GM10847 (cell line): Measurements from ENCODE around the gene MMAB.

Source experiments
- POLR2A ChIP-seq: IDR thresholded peaks from 2 replicates; pipeline ENCODE4 v1.6.1; 2011; ENCODE audit not compliant: insufficient read length; ENCODE audit errors: extremely low read depth

The MMAB gene

DNA sequence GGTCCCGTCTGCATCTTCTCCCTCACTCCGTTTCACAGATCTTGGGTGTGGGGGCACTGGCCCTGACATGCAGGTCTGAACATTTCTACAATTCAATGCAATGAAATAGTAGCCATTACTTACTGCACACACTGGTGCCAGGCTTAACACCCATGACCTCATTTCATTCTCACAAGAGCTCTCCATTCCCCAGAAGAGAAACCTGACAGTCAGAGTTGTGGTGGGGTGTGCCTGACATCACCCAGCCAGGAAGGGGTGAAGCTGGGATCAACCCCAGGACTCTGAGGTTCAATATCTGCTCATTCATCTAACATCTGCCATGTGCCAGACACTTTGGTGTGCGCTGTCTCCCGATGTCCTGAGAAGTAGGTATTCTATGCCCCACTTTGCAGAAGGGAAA, 35.0 kb upstream of the MMAB start:
- no peak for TF ChIP-seq POLR2A

DNA sequence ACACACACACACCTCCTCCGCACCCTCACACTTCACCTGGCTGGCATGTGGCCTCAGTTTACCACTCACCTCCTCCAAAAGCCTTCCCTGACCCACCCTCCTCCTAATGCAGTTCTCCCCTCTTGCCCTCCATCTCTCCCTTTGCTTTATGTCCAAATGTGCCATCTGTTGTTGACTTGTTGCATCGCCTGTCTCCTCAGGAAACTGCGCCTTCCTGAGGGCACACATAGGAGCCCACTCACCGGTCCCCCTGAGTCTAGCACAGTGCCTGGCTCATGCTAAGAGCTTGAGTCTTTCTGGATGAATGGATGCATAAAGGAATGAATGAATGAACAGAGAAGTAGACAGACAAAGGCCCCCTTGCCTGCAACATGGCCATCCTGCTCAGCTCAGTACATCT, 34.3 kb upstream of the MMAB start:
- no peak for TF ChIP-seq POLR2A

- no peak for TF ChIP-seq POLR2A
These were observed 33.2 kb upstream of the MMAB start for GRCh38 chr12:109606320-109607028.

GRCh38 chr12:109605599-109606228, 32.4 kb upstream of the MMAB start:
- no peak for TF ChIP-seq POLR2A

DNA sequence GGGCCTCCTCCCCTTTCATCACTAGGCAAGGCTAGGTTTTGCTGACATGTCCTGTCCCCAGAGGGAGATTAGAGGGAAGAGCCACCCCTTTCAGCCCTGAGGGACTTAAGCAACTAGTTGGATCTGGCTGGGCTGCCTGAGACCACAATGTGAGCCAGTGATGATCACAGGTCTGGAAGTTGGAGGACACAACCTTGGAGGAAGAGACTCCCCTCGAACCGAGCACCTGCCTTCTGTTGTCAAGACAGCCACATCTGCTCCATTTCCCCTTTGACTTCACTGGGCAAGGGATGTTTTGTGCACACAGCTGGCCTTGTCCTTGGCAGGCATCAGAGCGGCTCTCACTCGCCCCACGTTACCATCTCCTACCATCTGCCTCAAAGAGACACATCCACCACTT, 31.7 kb upstream of the MMAB start:
- no peak for TF ChIP-seq POLR2A

DNA sequence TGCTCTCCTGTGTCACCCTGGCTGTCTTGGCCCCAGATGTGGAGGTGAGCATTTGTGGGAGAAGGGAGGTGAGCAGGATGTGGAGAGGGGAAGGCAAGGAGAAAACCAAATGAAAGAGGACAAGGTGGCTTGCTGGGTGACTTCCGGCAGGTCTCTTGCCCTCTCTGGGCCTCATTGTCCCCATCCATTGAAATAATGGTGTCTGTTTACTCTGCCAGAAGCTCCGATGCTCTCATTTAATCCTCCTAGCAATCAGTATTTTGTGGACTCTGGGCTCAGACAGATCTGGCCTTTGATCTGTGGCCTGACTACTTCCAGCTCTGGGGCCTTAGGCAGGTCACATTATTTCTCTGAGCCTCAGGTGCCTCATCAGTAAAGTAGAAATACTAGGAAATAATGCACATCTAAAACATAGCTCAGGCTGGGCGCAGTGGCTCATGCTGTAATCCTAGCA, 30.9 kb upstream of the MMAB start:
- TF ChIP-seq POLR2A, result no peak

DNA sequence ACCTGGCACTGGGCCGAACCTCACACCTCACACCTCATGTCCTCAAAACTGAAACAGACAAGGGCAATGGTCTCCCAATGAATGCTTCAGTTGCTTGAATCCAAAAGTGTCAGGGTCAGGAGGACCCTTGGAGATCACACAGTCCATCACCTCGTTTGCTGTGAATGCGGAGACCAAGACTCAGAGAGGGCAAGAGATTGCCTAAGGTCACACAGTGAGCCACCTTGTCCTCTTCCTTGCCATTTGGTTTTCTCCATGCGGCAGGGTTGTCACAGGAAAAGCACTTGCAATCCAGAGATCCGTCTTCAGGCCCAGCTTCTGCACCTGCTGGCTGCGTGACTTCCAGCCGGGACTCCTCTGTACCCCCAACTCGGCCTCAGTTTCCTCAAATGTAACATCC, 28.3 kb upstream of the MMAB start:
- TF ChIP-seq POLR2A, result no peak

- TF ChIP-seq POLR2A, result no peak
These were observed 27.7 kb upstream of the MMAB start for GRCh38 chr12:109600995-109601394.

- no peak for TF ChIP-seq POLR2A
These were observed 27.2 kb upstream of the MMAB start for GRCh38 chr12:109600481-109600880.

GRCh38 chr12:109599087-109599486, 25.8 kb upstream of the MMAB start:
- TF ChIP-seq POLR2A, result no peak

- TF ChIP-seq POLR2A, result no peak
These were observed 25.1 kb upstream of the MMAB start for GRCh38 chr12:109598428-109598854.

GRCh38 chr12:109597795-109598427, 24.6 kb upstream of the MMAB start:
- no peak for TF ChIP-seq POLR2A

DNA sequence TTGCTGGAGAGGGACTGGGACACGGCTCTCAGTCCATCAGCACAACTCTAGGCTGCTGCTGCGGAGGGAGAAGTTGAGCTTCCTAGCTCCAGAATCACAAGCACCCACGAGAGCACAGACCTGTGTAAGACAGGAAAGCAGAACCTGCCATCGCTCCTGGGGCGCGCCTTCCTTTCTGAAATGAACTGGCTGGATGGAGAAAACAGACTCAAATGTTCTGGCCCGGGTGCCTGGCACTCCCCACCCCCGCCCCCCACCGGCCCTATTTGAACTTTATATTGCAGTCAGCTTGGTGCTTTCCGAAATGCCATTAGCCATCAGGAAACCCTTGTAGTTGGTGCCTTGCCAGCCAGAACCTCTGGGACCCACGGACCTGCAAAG, 24.1 kb upstream of the MMAB start:
- TF ChIP-seq POLR2A, result no peak

DNA sequence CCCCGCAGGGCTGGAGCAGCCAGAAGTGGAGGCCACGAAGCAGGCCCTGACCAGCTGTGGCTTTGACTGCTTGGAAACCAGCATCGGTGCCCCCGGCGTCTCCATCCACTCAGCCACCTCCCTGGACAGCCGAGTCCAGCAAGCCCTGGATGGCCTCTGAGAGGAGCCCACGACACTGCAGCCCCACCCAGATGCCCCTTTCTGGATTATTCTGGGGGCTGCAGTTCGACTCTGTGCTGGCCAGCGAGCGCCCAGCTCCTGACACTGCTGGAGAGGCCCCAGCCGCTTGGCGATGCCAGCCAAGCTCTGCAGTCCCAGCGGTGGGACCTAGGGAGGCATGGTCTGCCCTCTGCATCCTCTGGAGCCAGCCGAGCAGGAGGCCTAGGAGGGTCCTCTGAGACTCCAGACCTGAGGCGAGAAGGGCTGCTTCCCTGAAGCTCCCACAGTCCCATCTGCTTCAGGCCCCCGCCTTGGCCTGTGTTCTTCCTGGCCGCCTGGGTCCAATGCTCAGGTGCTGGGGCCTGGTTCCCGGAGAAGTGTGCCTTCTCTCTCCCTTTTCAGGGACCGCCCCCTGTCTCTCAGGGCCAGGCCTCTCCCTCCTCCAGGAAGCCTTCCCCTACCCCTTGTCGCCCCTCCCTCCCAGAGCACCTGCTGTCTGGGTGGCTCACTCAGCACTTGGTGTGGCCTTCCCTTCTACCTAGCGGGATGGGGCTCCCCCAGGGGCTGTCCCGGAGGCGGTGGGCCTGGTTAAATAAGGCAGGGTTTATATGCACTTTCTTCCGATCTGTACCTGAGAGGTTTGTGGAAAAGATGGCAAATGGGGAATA, 23.3 kb upstream of the MMAB start:
- no peak for TF ChIP-seq POLR2A

DNA sequence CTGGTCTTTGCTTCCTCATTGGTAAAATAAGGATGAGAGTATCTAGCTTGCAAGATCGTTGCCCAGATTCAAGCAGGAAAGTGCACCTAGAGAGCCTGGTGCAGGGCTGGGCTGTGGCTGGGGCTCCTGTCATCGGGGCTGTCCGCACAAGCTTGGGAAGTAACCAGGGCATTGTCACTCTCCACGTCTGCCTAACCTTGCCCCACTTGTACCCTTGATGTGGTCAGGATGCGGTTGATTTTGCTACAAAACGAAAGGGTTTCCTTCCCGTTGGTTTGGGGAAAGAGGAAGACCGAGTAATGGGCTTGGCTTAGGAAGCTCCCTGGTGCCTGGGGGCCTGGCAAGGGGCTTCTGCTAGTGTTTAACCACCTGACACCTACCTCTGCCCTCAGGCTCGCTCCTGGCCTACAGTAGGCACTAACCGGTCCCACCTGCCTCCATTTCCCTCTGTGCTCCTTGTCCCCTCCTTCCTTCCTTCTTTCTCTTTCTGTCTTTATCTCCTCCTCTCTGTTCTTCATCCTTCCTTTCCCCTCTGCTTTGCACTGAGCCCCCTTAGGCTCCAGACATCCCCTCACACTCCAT, 22.1 kb upstream of the MMAB start:
- TF ChIP-seq POLR2A, result no peak

- TF ChIP-seq POLR2A, result no peak
These were observed 21.4 kb upstream of the MMAB start for GRCh38 chr12:109594556-109595317.
